ENCODE measurements around the gene IFI44L. TPM values are rescaled to one million over a fixed set of nuclear protein-coding genes. Genes with fewer than 3 reads are reported as not detected.

The IFI44L gene
- total and polyA plus RNA-seq, 7 donors, result 0.91 to 5.6 (median 2.5) TPM

DNA sequence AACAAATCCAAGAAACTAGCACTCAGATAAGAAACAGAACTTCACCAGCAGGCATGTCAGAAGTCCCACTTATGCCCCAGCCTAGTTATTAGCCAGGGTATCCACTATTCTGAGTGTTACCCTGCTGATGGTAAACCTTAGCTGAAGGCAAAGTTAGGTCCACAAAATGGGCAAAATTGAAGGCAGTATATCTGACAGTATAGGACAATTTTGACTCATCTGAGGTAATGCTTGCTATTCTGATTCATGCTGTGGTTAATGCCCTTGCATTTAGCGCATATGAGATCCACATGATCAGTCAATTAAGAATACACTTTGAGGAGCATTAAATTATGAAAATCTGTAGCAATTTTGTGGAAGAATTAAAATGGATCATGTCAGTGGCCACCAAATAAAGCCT lies 44.5 kb downstream of the IFI44L start:
- H3K27me3 ChIP-seq (ENCODE audit: insufficient read depth in 3 of 3, low read length in 2 of 3), result no peaks in the 10 kb centered on the region
- no peak overlapping the region for H3K4me3 ChIP-seq
- H3K4me1 ChIP-seq, result no peaks in the 10 kb centered on the region
- 92 to 96% (median 95%) methylated on average over 1 of the region's 1 CpG for WGBS, 3 donors
- no peak overlapping the region for H3K27ac ChIP-seq
- intact Hi-C loops (cut with DNase I), result no loop called here
- TF ChIP-seq, protein P1, sequence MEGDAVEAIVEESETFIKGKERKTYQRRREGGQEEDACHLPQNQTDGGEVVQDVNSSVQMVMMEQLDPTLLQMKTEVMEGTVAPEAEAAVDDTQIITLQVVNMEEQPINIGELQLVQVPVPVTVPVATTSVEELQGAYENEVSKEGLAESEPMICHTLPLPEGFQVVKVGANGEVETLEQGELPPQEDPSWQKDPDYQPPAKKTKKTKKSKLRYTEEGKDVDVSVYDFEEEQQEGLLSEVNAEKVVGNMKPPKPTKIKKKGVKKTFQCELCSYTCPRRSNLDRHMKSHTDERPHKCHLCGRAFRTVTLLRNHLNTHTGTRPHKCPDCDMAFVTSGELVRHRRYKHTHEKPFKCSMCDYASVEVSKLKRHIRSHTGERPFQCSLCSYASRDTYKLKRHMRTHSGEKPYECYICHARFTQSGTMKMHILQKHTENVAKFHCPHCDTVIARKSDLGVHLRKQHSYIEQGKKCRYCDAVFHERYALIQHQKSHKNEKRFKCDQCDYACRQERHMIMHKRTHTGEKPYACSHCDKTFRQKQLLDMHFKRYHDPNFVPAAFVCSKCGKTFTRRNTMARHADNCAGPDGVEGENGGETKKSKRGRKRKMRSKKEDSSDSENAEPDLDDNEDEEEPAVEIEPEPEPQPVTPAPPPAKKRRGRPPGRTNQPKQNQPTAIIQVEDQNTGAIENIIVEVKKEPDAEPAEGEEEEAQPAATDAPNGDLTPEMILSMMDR (IDR thresholded peaks at IDR 0.05), result no peak
- DNase-seq (no peak), ATAC-seq (no peak)
- H3K36me3 ChIP-seq (ENCODE audit: insufficient read depth in 1 of 2, low read depth in 1 of 2), result peaks cover 0 to 16% of the 10 kb centered on the region in 2 donors
- no peaks in the 10 kb centered on the region for H3K9me3 ChIP-seq

DNA sequence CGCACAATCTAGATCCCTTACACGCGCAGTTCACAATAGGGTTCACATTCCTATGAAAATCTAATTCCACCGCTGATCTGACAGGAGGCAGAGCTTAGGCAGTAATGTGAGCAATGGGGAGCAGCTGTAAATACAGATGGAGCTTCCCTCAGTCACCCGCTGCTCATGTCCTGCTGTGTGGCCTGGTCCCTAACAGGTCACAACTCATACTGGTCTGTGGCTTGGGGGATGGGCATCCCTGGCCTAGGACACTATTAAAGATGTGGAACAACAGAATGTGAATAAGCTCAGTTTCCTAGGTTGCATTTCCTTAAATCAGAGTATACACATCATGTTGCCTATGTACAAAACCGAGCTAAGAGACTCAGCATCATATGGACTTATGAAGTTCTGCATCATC lies 45.6 kb downstream of the IFI44L start:
- intact Hi-C loops (cut with DNase I), result no loop called here
- no peaks in the 10 kb centered on the region for H3K27me3 ChIP-seq (ENCODE audit: insufficient read depth in 3 of 3, low read length in 2 of 3)
- DNase-seq (no peak), ATAC-seq (no peak)
- TF ChIP-seq, protein P1 (IDR thresholded peaks at IDR 0.05), result no peak
- H3K4me3 ChIP-seq, result no peak overlapping the region
- 78 to 84% (median 84%) methylated on average over 6 of the region's 6 CpGs for WGBS, 3 donors
- H3K4me1 ChIP-seq, result no peaks in the 10 kb centered on the region
- H3K9me3 ChIP-seq, result no peaks in the 10 kb centered on the region
- peaks cover 0 to 8% of the 10 kb centered on the region in 2 donors for H3K36me3 ChIP-seq (ENCODE audit: insufficient read depth in 1 of 2, low read depth in 1 of 2)
- no peak overlapping the region for H3K27ac ChIP-seq

DNA sequence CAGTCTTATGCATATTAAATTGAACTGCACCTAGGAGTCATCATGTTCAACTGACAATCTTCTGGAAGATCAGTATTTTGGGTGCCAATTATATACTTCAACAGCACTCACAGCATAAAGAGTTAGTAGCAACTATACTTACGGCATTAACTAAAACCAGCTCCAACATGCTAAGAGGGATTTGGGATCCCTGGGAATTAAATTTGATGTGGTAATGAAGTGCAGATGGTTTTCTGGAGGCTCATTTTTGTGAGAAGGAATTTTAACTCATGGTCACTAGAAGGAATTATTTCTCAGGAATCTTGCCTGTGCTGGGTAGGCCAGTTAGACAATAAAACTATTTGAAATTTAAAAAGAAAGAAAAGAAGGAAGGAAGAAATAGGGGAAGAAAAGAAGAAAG lies 47.7 kb downstream of the IFI44L start:
- 85 to 94% (median 91%) methylated on average over 1 of the region's 1 CpG for WGBS, 3 donors
- intact Hi-C loops (cut with DNase I), result no loop called here
- no peaks in the 10 kb centered on the region for H3K9me3 ChIP-seq
- H3K4me3 ChIP-seq, result no peak overlapping the region
- H3K27ac ChIP-seq, result no peak overlapping the region
- TF ChIP-seq, protein P1 (IDR thresholded peaks at IDR 0.05), result no peak
- H3K4me1 ChIP-seq, result no peaks in the 10 kb centered on the region
- H3K36me3 ChIP-seq (ENCODE audit: insufficient read depth in 1 of 2, low read depth in 1 of 2), result no peaks in the 10 kb centered on the region
- ATAC-seq (no peak), DNase-seq (no peak)
- H3K27me3 ChIP-seq (ENCODE audit: insufficient read depth in 3 of 3, low read length in 2 of 3), result no peaks in the 10 kb centered on the region

DNA sequence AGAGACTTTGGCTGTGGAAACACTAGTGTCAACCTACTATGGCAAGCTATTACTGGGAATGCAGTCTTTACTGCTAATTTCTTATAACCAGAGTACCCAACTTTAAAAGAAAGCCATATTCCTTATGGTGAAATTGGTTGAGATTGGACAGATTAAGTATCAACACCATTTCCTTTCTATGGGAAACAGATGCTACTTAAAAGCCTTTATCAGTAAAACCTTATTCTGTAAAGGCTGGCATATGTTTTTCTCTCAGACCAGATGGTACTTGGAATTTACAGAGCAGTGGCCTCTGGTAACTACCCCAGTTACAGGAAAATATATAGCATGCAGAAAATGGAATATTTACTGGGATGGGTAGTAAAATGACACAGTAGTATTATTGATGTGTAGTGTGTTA lies 48.2 kb downstream of the IFI44L start:
- intact Hi-C loops (cut with DNase I), result no loop called here
- TF ChIP-seq, protein P1 (IDR thresholded peaks at IDR 0.05), result no peak
- no peaks in the 10 kb centered on the region for H3K27me3 ChIP-seq (ENCODE audit: insufficient read depth in 3 of 3, low read length in 2 of 3)
- H3K4me1 ChIP-seq, result no peaks in the 10 kb centered on the region
- no peak for ATAC-seq
- DNase-seq, result no peak
- H3K4me3 ChIP-seq, result no peak overlapping the region
- H3K27ac ChIP-seq, result no peak overlapping the region
- no peaks in the 10 kb centered on the region for H3K36me3 ChIP-seq (ENCODE audit: insufficient read depth in 1 of 2, low read depth in 1 of 2)
- no peaks in the 10 kb centered on the region for H3K9me3 ChIP-seq

DNA sequence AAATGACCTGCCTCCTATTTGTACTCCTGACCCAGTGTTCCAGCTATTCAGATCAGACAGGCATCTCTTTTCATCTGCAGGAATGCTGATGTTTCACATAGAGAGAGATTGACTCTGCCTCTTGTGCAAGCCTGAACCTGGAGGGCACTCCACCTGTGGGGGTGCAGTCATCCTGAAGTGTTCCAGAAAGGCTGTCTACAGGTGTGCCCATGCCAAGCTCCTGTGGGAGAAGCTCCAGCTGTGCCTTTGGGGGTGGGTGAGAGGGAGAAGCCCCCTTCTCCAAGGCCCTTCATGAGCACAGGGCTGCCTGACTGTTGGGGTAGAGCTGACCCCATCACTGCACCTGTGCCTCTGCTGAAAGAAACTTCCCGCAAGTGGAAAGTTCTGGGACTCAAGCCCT lies 52.2 kb downstream of the IFI44L start:
- WGBS, 3 donors, result 36 to 93% (median 76%) methylated on average over 1 of the region's 1 CpG
- Histone ChIP-seq H3K9me3 (no peaks in the 10 kb centered on the region), H3K27me3 (ENCODE audit: insufficient read depth in 3 of 3, low read length in 2 of 3) (no peaks in the 10 kb centered on the region), H3K4me3 (no peak overlapping the region), H3K36me3 (ENCODE audit: insufficient read depth in 1 of 2, low read depth in 1 of 2) (no peaks in the 10 kb centered on the region), H3K4me1 (no peaks in the 10 kb centered on the region), H3K27ac (no peak overlapping the region)
- intact Hi-C loops (cut with DNase I), result loop anchor here in 1 of 2 donors (2.0 kb wide), 1 partner anchor 54 kb away; no protein-coding TSS in a partner anchor
- DNase-seq (no peak), ATAC-seq (no peak)
- TF ChIP-seq, protein P1 (IDR thresholded peaks at IDR 0.05), result no peak
